ENCODE data around the gene KTI12. TPM values are rescaled to one million over a fixed set of nuclear protein-coding genes. Genes with fewer than 3 reads are reported as not detected.

Gene KTI12
- total and polyA plus RNA-seq, 2 donors (not counting 3 experiments of a cell fraction or from before 2014, with no cell fraction given): 10.0 to 12.7 TPM

DNA sequence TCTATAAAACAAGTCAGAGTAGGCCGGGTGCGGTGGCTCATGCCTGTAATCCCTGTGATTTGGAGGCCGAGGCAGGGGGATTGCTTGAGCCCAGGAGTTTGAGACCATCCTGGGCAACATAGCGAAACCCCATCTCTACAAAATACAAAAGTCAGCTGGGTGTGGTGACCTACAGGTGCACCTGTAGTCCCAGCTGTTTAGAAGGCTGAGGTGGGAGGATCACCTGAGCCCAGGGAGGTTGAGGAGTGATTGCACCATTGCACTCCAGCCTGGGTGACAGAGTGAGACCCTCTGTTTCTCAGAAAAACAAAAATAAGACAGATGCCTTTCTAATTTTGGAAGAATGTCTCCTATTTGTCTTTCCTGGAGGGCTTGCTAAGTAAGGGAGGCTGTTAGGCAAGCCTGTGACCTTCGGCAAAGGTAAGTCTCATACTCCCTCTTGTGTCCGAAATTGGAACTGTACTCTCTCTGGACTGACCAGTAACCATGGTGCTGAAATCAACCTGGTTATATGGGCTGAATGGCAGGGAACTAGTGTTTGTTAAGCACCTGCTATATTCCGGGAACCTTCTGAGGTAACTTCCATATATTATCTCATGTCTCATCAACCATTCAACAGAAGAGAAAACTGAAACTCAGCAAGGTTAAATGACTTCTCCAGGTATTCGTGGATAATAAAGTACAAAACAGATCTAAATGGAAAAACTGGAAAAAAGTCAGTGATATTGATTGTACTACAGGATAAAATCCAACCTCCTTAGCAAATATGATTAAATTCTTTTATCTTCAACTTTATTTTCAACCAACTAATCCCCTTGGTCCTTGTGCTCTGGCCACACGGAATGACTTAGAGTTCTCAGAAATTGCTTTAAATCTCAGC, 31.3 kb downstream of the KTI12 start:
- H3K4me3 ChIP-seq (replicated peaks in 1 of 3; ENCODE audit: insufficient read depth in 1 of 3, low read depth in 1 of 3, low read length in 3 of 3): no peak overlapping the region
- POLR2A ChIA-PET: no interaction called here
- BruUV-seq (replicated peaks): no TSS peak
- H3K27me3 ChIP-seq (ENCODE audit: control insufficient read depth in 2 of 2, insufficient read depth in 2 of 2, low read length in 2 of 2): peaks cover under 1 to 3% of the 10 kb centered on the region in 2 experiments
- intact Hi-C loops (cut with micrococcal nuclease): loop anchor here (1.0 to 10.0 kb wide), 4 partner anchors 76 to 375 kb away; no protein-coding TSS in a partner anchor
- TF ChIP-seq FOS (IDR thresholded peaks at IDR 0.05; ENCODE audit: borderline replicate concordance, insufficient read depth, low read length): no peak
- TF ChIP-seq, protein P1, sequence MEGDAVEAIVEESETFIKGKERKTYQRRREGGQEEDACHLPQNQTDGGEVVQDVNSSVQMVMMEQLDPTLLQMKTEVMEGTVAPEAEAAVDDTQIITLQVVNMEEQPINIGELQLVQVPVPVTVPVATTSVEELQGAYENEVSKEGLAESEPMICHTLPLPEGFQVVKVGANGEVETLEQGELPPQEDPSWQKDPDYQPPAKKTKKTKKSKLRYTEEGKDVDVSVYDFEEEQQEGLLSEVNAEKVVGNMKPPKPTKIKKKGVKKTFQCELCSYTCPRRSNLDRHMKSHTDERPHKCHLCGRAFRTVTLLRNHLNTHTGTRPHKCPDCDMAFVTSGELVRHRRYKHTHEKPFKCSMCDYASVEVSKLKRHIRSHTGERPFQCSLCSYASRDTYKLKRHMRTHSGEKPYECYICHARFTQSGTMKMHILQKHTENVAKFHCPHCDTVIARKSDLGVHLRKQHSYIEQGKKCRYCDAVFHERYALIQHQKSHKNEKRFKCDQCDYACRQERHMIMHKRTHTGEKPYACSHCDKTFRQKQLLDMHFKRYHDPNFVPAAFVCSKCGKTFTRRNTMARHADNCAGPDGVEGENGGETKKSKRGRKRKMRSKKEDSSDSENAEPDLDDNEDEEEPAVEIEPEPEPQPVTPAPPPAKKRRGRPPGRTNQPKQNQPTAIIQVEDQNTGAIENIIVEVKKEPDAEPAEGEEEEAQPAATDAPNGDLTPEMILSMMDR (IDR thresholded peaks at IDR 0.05; ENCODE audit: extremely low read depth in 1 of 2, insufficient read depth in 1 of 2, low read depth in 1 of 2, low read length in 2 of 2): peak; percentile 82 to 91
- no peaks in the 10 kb centered on the region for H3K9me3 ChIP-seq (replicated peaks; ENCODE audit: control insufficient read depth, insufficient read depth, low read length)
- no peaks in the 10 kb centered on the region for H3K4me1 ChIP-seq (ENCODE audit: control insufficient read depth, extremely low read depth, insufficient read depth, low read length)
- CTCF ChIA-PET: interaction anchor here (0.9 to 3.7 kb wide), 2 partner anchors 77 to 105 kb away, joined by 3 to 50 read pairs; no protein-coding TSS in a partner anchor
- H3K4me2 ChIP-seq (ENCODE audit: insufficient read depth, low read length): no peak overlapping the region
- no peak overlapping the region for H3K27ac ChIP-seq (ENCODE audit: insufficient read depth, low read depth, low read length)
- no peaks in the 10 kb centered on the region for H3K9me1 ChIP-seq (replicated peaks; ENCODE audit: control insufficient read depth, extremely low read depth, insufficient read depth, low read length)
- no peak overlapping the region for H3K9ac ChIP-seq (replicated peaks; ENCODE audit: extremely low read depth, insufficient read depth, low read length)
- DNase-seq (ENCODE audit: low read depth, low spot score) (peak; percentile 89), FAIRE-seq (peak; percentile 83)
- no peak overlapping the region for H2AFZ ChIP-seq (ENCODE audit: low read depth, low read length)
- no peaks in the 10 kb centered on the region for H3K79me2 ChIP-seq (ENCODE audit: control insufficient read depth, insufficient read depth, low read length)
- no peaks in the 10 kb centered on the region for H3K36me3 ChIP-seq (ENCODE audit: control insufficient read depth in 2 of 2, extremely low read depth in 1 of 2, insufficient read depth in 2 of 2, low read length in 2 of 2)
- dilution Hi-C loops (cut with MboI; ENCODE audit: extremely low pct_ligation_motif_present, low sequenced_read_pairs): no loop called here
- no peaks in the 10 kb centered on the region for H4K20me1 ChIP-seq (replicated peaks; ENCODE audit: control insufficient read depth, extremely low read depth, insufficient read depth, low read length)

DNA sequence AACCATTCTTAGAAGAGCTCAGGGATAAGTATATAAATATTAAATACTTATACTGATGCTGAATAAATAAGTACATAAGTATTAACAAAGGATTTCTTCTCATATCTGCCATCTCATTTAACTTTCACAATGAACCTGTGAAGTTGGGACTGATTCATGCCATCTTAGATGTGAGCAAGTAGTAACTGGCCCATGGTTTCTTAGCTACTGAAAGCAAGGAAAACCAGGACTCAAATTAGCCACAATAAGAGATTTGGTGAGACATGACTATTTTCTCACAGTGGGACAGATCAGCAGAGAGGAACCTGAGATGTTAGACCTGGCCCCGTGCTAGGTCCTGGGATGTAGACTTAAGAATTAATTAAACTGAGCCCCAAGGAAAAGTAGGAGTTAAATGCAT, 34.9 kb downstream of the KTI12 start:
- FAIRE-seq: no peak
- dilution Hi-C loops (cut with MboI; ENCODE audit: extremely low pct_ligation_motif_present, low sequenced_read_pairs): no loop called here

More for the DNA sequence above, 34.9 kb downstream of the KTI12 start:
- ChIA-PET CTCF (interaction anchor here (0.9 to 3.5 kb wide), 3 partner anchors 48 to 101 kb away, joined by 3 to 22 read pairs (median 3); no protein-coding TSS in a partner anchor), POLR2A (no interaction called here)
- no TSS peak for BruUV-seq (replicated peaks)
- intact Hi-C loops (cut with micrococcal nuclease): no loop called here
- no peak overlapping the region for H3K27ac ChIP-seq (ENCODE audit: insufficient read depth, low read depth, low read length)
- no peak overlapping the region for H3K4me3 ChIP-seq (replicated peaks in 1 of 3; ENCODE audit: insufficient read depth in 1 of 3, low read depth in 1 of 3, low read length in 3 of 3)
- no peak overlapping the region for H3K9ac ChIP-seq (replicated peaks; ENCODE audit: extremely low read depth, insufficient read depth, low read length)
- H3K9me3 ChIP-seq (replicated peaks; ENCODE audit: control insufficient read depth, insufficient read depth, low read length): no peaks in the 10 kb centered on the region
- H3K36me3 ChIP-seq (ENCODE audit: control insufficient read depth in 2 of 2, extremely low read depth in 1 of 2, insufficient read depth in 2 of 2, low read length in 2 of 2): no peaks in the 10 kb centered on the region
- H4K20me1 ChIP-seq (replicated peaks; ENCODE audit: control insufficient read depth, extremely low read depth, insufficient read depth, low read length): no peaks in the 10 kb centered on the region
- no peak for DNase-seq (ENCODE audit: low read depth, low spot score)
- TF ChIP-seq MYC (IDR thresholded peaks at IDR 0.05; ENCODE audit: low read depth, low read length) (no peak), POLR2AphosphoS5 (IDR thresholded peaks at IDR 0.05; ENCODE audit: insufficient read depth, low read depth, low read length) (no peak), EZH2 (IDR thresholded peaks at IDR 0.05; ENCODE audit: borderline replicate concordance, low read depth, low read length, severe bottlenecking) (no peak), GATA2 (IDR thresholded peaks at IDR 0.05; ENCODE audit: insufficient read depth, insufficient read length, low read depth, low read length) (no peak), FOS (IDR thresholded peaks at IDR 0.05; ENCODE audit: borderline replicate concordance, insufficient read depth, low read length) (no peak), JUN (IDR thresholded peaks at IDR 0.05; ENCODE audit: borderline replicate concordance, insufficient read depth, insufficient read length, low read depth) (no peak), POLR2A (IDR thresholded peaks at IDR 0.05; ENCODE audit: low read depth, low read length) (no peak)
- TF ChIP-seq, protein P2, sequence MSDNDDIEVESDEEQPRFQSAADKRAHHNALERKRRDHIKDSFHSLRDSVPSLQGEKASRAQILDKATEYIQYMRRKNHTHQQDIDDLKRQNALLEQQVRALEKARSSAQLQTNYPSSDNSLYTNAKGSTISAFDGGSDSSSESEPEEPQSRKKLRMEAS (IDR thresholded peaks at IDR 0.05; ENCODE audit: insufficient read depth, insufficient read length): no peak
- TF ChIP-seq, protein P1 (IDR thresholded peaks at IDR 0.05; ENCODE audit: extremely low read depth in 1 of 2, insufficient read depth in 1 of 2, low read depth in 1 of 2, low read length in 2 of 2): no peak
- H3K9me1 ChIP-seq (replicated peaks; ENCODE audit: control insufficient read depth, extremely low read depth, insufficient read depth, low read length): no peaks in the 10 kb centered on the region
- no peaks in the 10 kb centered on the region for H3K79me2 ChIP-seq (ENCODE audit: control insufficient read depth, insufficient read depth, low read length)
- no peaks in the 10 kb centered on the region for H3K4me1 ChIP-seq (ENCODE audit: control insufficient read depth, extremely low read depth, insufficient read depth, low read length)
- no peak overlapping the region for H2AFZ ChIP-seq (ENCODE audit: low read depth, low read length)
- peaks cover 0 to 3% of the 10 kb centered on the region in 2 experiments for H3K27me3 ChIP-seq (ENCODE audit: control insufficient read depth in 2 of 2, insufficient read depth in 2 of 2, low read length in 2 of 2)
- no peak overlapping the region for H3K4me2 ChIP-seq (ENCODE audit: insufficient read depth, low read length)
